ENCODE results near the gene NOXA1.

NOXA1 gene

GRCh38 chr9:137429974-137430722 is 7.0 kb downstream of the NOXA1 start:
- no peak overlapping the region for H3K4me3 ChIP-seq (ENCODE audit: low read depth, low read length)
- H3K27ac ChIP-seq (ENCODE audit: low read depth, low read length): no peak overlapping the region
- no peak overlapping the region for H3K9ac ChIP-seq (ENCODE audit: low read depth, low read length)
- H3K36me3 ChIP-seq (ENCODE audit: control insufficient read depth, insufficient read depth, low read length): no peaks in the 10 kb centered on the region
- H3K4me1 ChIP-seq (ENCODE audit: control insufficient read depth, insufficient read depth, low read length): no peaks in the 10 kb centered on the region
- H3K27me3 ChIP-seq (ENCODE audit: control insufficient read depth, insufficient read depth, low read length): no peaks in the 10 kb centered on the region
- no peaks in the 10 kb centered on the region for H3K9me3 ChIP-seq (ENCODE audit: control insufficient read depth, insufficient read depth, low read length)

GRCh38 chr9:137430723-137431415 is 7.7 kb downstream of the NOXA1 start:
- Histone ChIP-seq H3K27ac (ENCODE audit: low read depth, low read length) (no peak overlapping the region), H3K4me3 (ENCODE audit: low read depth, low read length) (no peak overlapping the region), H3K9ac (ENCODE audit: low read depth, low read length) (no peak overlapping the region), H3K27me3 (ENCODE audit: control insufficient read depth, insufficient read depth, low read length) (no peaks in the 10 kb centered on the region), H3K9me3 (ENCODE audit: control insufficient read depth, insufficient read depth, low read length) (no peaks in the 10 kb centered on the region), H3K36me3 (ENCODE audit: control insufficient read depth, insufficient read depth, low read length) (no peaks in the 10 kb centered on the region), H3K4me1 (ENCODE audit: control insufficient read depth, insufficient read depth, low read length) (no peaks in the 10 kb centered on the region)

- Histone ChIP-seq H3K36me3 (ENCODE audit: control insufficient read depth, insufficient read depth, low read length) (no peaks in the 10 kb centered on the region), H3K27ac (ENCODE audit: low read depth, low read length) (no peak overlapping the region), H3K27me3 (ENCODE audit: control insufficient read depth, insufficient read depth, low read length) (no peaks in the 10 kb centered on the region), H3K4me3 (ENCODE audit: low read depth, low read length) (no peak overlapping the region), H3K9ac (ENCODE audit: low read depth, low read length) (no peak overlapping the region), H3K9me3 (ENCODE audit: control insufficient read depth, insufficient read depth, low read length) (no peaks in the 10 kb centered on the region), H3K4me1 (ENCODE audit: control insufficient read depth, insufficient read depth, low read length) (no peaks in the 10 kb centered on the region)
Measured at GRCh38 chr9:137431416-137431931, 8.3 kb downstream of the NOXA1 start.

- Histone ChIP-seq H3K4me3 (ENCODE audit: low read depth, low read length) (no peak overlapping the region), H3K9ac (ENCODE audit: low read depth, low read length) (no peak overlapping the region), H3K9me3 (ENCODE audit: control insufficient read depth, insufficient read depth, low read length) (no peaks in the 10 kb centered on the region), H3K4me1 (ENCODE audit: control insufficient read depth, insufficient read depth, low read length) (no peaks in the 10 kb centered on the region), H3K36me3 (ENCODE audit: control insufficient read depth, insufficient read depth, low read length) (no peaks in the 10 kb centered on the region), H3K27me3 (ENCODE audit: control insufficient read depth, insufficient read depth, low read length) (no peaks in the 10 kb centered on the region), H3K27ac (ENCODE audit: low read depth, low read length) (no peak overlapping the region)
Measured at GRCh38 chr9:137432687-137433348, 9.6 kb downstream of the NOXA1 start.

- Histone ChIP-seq H3K27me3 (ENCODE audit: control insufficient read depth, insufficient read depth, low read length) (no peaks in the 10 kb centered on the region), H3K36me3 (ENCODE audit: control insufficient read depth, insufficient read depth, low read length) (no peaks in the 10 kb centered on the region), H3K4me1 (ENCODE audit: control insufficient read depth, insufficient read depth, low read length) (no peaks in the 10 kb centered on the region), H3K27ac (ENCODE audit: low read depth, low read length) (no peak overlapping the region), H3K9ac (ENCODE audit: low read depth, low read length) (no peak overlapping the region), H3K9me3 (ENCODE audit: control insufficient read depth, insufficient read depth, low read length) (no peaks in the 10 kb centered on the region), H3K4me3 (ENCODE audit: low read depth, low read length) (no peak overlapping the region)
Measured at GRCh38 chr9:137433349-137433915, 10.2 kb downstream of the NOXA1 start.

- H3K9me3 ChIP-seq (ENCODE audit: control insufficient read depth, insufficient read depth, low read length): no peaks in the 10 kb centered on the region
Measured at GRCh38 chr9:137433916-137434431, 10.8 kb downstream of the NOXA1 start.

GRCh38 chr9:137434498-137435380 is 11.5 kb downstream of the NOXA1 start:
- H3K4me1 ChIP-seq (ENCODE audit: control insufficient read depth, insufficient read depth, low read length): no peaks in the 10 kb centered on the region
- no peaks in the 10 kb centered on the region for H3K9me3 ChIP-seq (ENCODE audit: control insufficient read depth, insufficient read depth, low read length)
- H3K36me3 ChIP-seq (ENCODE audit: control insufficient read depth, insufficient read depth, low read length): no peaks in the 10 kb centered on the region
- H3K4me3 ChIP-seq (ENCODE audit: low read depth, low read length): no peak overlapping the region
- H3K9ac ChIP-seq (ENCODE audit: low read depth, low read length): no peak overlapping the region
- no peaks in the 10 kb centered on the region for H3K27me3 ChIP-seq (ENCODE audit: control insufficient read depth, insufficient read depth, low read length)
- no peak overlapping the region for H3K27ac ChIP-seq (ENCODE audit: low read depth, low read length)

More at GRCh38 chr9:137433916-137434431, 10.8 kb downstream of the NOXA1 start:
- Histone ChIP-seq H3K27ac (ENCODE audit: low read depth, low read length) (no peak overlapping the region), H3K4me3 (ENCODE audit: low read depth, low read length) (no peak overlapping the region), H3K4me1 (ENCODE audit: control insufficient read depth, insufficient read depth, low read length) (no peaks in the 10 kb centered on the region), H3K27me3 (ENCODE audit: control insufficient read depth, insufficient read depth, low read length) (no peaks in the 10 kb centered on the region), H3K9ac (ENCODE audit: low read depth, low read length) (no peak overlapping the region), H3K36me3 (ENCODE audit: control insufficient read depth, insufficient read depth, low read length) (no peaks in the 10 kb centered on the region)

GRCh38 chr9:137435381-137435891 is 12.2 kb downstream of the NOXA1 start:
- H3K27ac ChIP-seq (ENCODE audit: low read depth, low read length): no peak overlapping the region
- no peaks in the 10 kb centered on the region for H3K4me1 ChIP-seq (ENCODE audit: control insufficient read depth, insufficient read depth, low read length)
- no peaks in the 10 kb centered on the region for H3K9me3 ChIP-seq (ENCODE audit: control insufficient read depth, insufficient read depth, low read length)
- H3K4me3 ChIP-seq (ENCODE audit: low read depth, low read length): no peak overlapping the region
- no peaks in the 10 kb centered on the region for H3K36me3 ChIP-seq (ENCODE audit: control insufficient read depth, insufficient read depth, low read length)
- H3K27me3 ChIP-seq (ENCODE audit: control insufficient read depth, insufficient read depth, low read length): no peaks in the 10 kb centered on the region
- H3K9ac ChIP-seq (ENCODE audit: low read depth, low read length): no peak overlapping the region

GRCh38 chr9:137435980-137436760 is 13.0 kb downstream of the NOXA1 start:
- no peaks in the 10 kb centered on the region for H3K36me3 ChIP-seq (ENCODE audit: control insufficient read depth, insufficient read depth, low read length)
- no peaks in the 10 kb centered on the region for H3K4me1 ChIP-seq (ENCODE audit: control insufficient read depth, insufficient read depth, low read length)
- H3K27ac ChIP-seq (ENCODE audit: low read depth, low read length): no peak overlapping the region
- H3K27me3 ChIP-seq (ENCODE audit: control insufficient read depth, insufficient read depth, low read length): no peaks in the 10 kb centered on the region
- H3K9me3 ChIP-seq (ENCODE audit: control insufficient read depth, insufficient read depth, low read length): no peaks in the 10 kb centered on the region
- H3K9ac ChIP-seq (ENCODE audit: low read depth, low read length): no peak overlapping the region
- H3K4me3 ChIP-seq (ENCODE audit: low read depth, low read length): no peak overlapping the region
